G401.6 (cell line): Measurements from ENCODE around the gene FOXR2.

Source experiments
- FAIRE-seq: peaks from 2 replicates; lab custom pipeline; 2012; peaks lifted over from hg19 to GRCh38; lab: Jason Lieb, UNC

The FOXR2 gene

GRCh38 chrX:55623100-55623499, at the start of gene FOXR2:
Gene FOXR2, plus strand, starts transcription at chrX:55623400. Its CDS starts 312 bp downstream, at chrX:55623712.
- no peak for FAIRE-seq

- FAIRE-seq: no peak
These were observed 44.1 kb upstream of the FOXR2 start for GRCh38 chrX:55579115-55579514.

- FAIRE-seq: no peak
These were observed 40.8 kb upstream of the FOXR2 start for GRCh38 chrX:55582447-55582846.

- no peak for FAIRE-seq
These were observed 29.9 kb upstream of the FOXR2 start for GRCh38 chrX:55593296-55593695.

- no peak for FAIRE-seq
These were observed 29.4 kb upstream of the FOXR2 start for GRCh38 chrX:55593756-55594257.

- no peak for FAIRE-seq
These were observed 24.9 kb upstream of the FOXR2 start for GRCh38 chrX:55598333-55598732.

- no peak for FAIRE-seq
These were observed 3.7 kb upstream of the FOXR2 start for GRCh38 chrX:55619547-55619946.

- FAIRE-seq: no peak
These were observed 1.2 kb downstream of the FOXR2 start for GRCh38 chrX:55624403-55624802.

GRCh38 chrX:55636109-55636508, 12.9 kb downstream of the FOXR2 start:
- no peak for FAIRE-seq

GRCh38 chrX:55638933-55639332, 15.7 kb downstream of the FOXR2 start:
- FAIRE-seq: no peak

GRCh38 chrX:55640854-55641253, 17.7 kb downstream of the FOXR2 start:
- FAIRE-seq: no peak

GRCh38 chrX:55648434-55648833, 25.2 kb downstream of the FOXR2 start:
- no peak for FAIRE-seq

GRCh38 chrX:55659931-55660330, 36.7 kb downstream of the FOXR2 start:
- no peak for FAIRE-seq

GRCh38 chrX:55663584-55663983, 40.4 kb downstream of the FOXR2 start:
- FAIRE-seq: no peak

- FAIRE-seq: no peak
These were observed 44.9 kb downstream of the FOXR2 start for GRCh38 chrX:55668084-55668483.
